HepG2 (cell line): ENCODE measurements around the gene PAQR7. TPM values are rescaled to one million over a fixed set of nuclear protein-coding genes. Genes with fewer than 3 reads are reported as not detected.

Experiments used
- GATAD2A ChIP-seq: IDR thresholded peaks from 2 replicates; pipeline ENCODE4 v1.6.1; 2016
- GPN1 ChIP-seq: sonication (generic); formaldehyde crosslinking; IDR thresholded peaks from 2 replicates; pipeline ENCODE4 v1.5.1; 2020; ENCODE audit warnings: missing genetic modification reagents, borderline replicate concordance
- HES4 ChIP-seq: sonication (generic); formaldehyde crosslinking; IDR thresholded peaks from 2 replicates; pipeline ENCODE4 v1.9.0; 2021; ENCODE audit warnings: mild to moderate bottlenecking, missing genetic modification reagents, borderline replicate concordance
- HMG20A ChIP-seq: IDR thresholded peaks from 2 replicates; pipeline ENCODE4 v1.6.1; 2016; ENCODE audit warnings: borderline replicate concordance
- PCBP1 ChIP-seq: fragments of 200-400 bp; formaldehyde crosslinking; IDR thresholded peaks from 2 replicates; pipeline ENCODE4 v1.6.1; 2017; ENCODE audit warnings: mild to moderate bottlenecking, low read depth, low read length, borderline replicate concordance
- POGZ ChIP-seq: sonication (generic); formaldehyde crosslinking; IDR thresholded peaks from 2 replicates; pipeline ENCODE4 v1.4.0; 2020; ENCODE audit warnings: mild to moderate bottlenecking, missing genetic modification reagents
- SALL1 ChIP-seq: sonication (generic); formaldehyde crosslinking; IDR thresholded peaks from 2 replicates; pipeline ENCODE4 v1.8.0; 2022; ENCODE audit warnings: mild to moderate bottlenecking, missing genetic modification reagents
- SNAPC2 ChIP-seq: sonication (generic); formaldehyde crosslinking; IDR thresholded peaks from 2 replicates; pipeline ENCODE4 v1.8.1; 2022; ENCODE audit warnings: mild to moderate bottlenecking, missing genetic modification reagents
- TCF7L2 ChIP-seq: IDR thresholded peaks from 2 replicates; pipeline ENCODE4 v1.6.1; 2011; ENCODE audit warnings: mild to moderate bottlenecking, low read depth, low read length, moderate library complexity
- THAP11 ChIP-seq: IDR thresholded peaks from 2 replicates; pipeline ENCODE4 v1.6.1; 2016; ENCODE audit warnings: missing biosample characterization, missing genetic modification reagents
- THYN1 ChIP-seq: sonication (generic); formaldehyde crosslinking; IDR thresholded peaks from 2 replicates; pipeline ENCODE4 v1.8.1; 2023; ENCODE audit warnings: low read depth, mild to moderate bottlenecking, moderate library complexity, missing genetic modification reagents, borderline replicate concordance
- ZC3H4 ChIP-seq: sonication (generic); formaldehyde crosslinking; IDR thresholded peaks from 2 replicates; pipeline ENCODE4 v1.4.0; 2020; ENCODE audit warnings: missing genetic modification reagents, borderline replicate concordance
- ZFP36L1 ChIP-seq: sonication (generic); formaldehyde crosslinking; IDR thresholded peaks from 2 replicates; pipeline ENCODE4 v1.8.0; 2022; ENCODE audit warnings: mild to moderate bottlenecking, missing genetic modification reagents, moderate library complexity
- ZMYM2 ChIP-seq: sonication (generic); formaldehyde crosslinking; IDR thresholded peaks from 2 replicates; pipeline ENCODE4 v1.8.0; 2022; ENCODE audit warnings: mild to moderate bottlenecking, missing genetic modification reagents
- ZNF556 ChIP-seq: sonication (generic); formaldehyde crosslinking; IDR thresholded peaks from 2 replicates; pipeline ENCODE4 v1.4.0; 2020; ENCODE audit warnings: mild to moderate bottlenecking, missing genetic modification reagents, borderline replicate concordance
- ZNF558 ChIP-seq: sonication (generic); formaldehyde crosslinking; IDR thresholded peaks from 2 replicates; pipeline ENCODE4 v1.9.0; 2022; ENCODE audit warnings: mild to moderate bottlenecking, missing genetic modification reagents, borderline replicate concordance
- ZNF577 ChIP-seq: sonication (generic); formaldehyde crosslinking; IDR thresholded peaks from 2 replicates; pipeline ENCODE4 v1.4.0; 2020; ENCODE audit warnings: mild to moderate bottlenecking, low read depth, missing genetic modification reagents, borderline replicate concordance
- ZNF605 ChIP-seq: sonication (generic); formaldehyde crosslinking; IDR thresholded peaks from 2 replicates; pipeline ENCODE4 v1.8.0; 2022; ENCODE audit warnings: mild to moderate bottlenecking, missing genetic modification reagents
- ZNF678 ChIP-seq: sonication (generic); formaldehyde crosslinking; IDR thresholded peaks from 2 replicates; pipeline ENCODE4 v1.4.0; 2020; ENCODE audit warnings: mild to moderate bottlenecking, missing genetic modification reagents
- polyA plus RNA-seq, 8 experiments: library from polyadenylated mRNA; depleted of rRNA in 3 of 8; stranded (reverse) in 7 of 8; unstranded in 1 of 8; fragments of >200 nt; fragmentation: Illumina TruSeq in 4 of 8; extraction: Trizol in 4 of 8; gene quantifications; 2 replicates each; pipeline versions ENCODE4 v1.2.1 to v1.2.3, GENCODE V29; 2011 to 2016; ENCODE audit warnings: low read depth in 4 of 8, missing spikeins in 1 of 8, mixed read lengths in 1 of 8; ENCODE audit not compliant: insufficient read depth in 1 of 8
- total RNA-seq, 5 experiments: library from RNA; depleted of rRNA; stranded (reverse); fragments of >200 nt; fragmentation: Illumina TruSeq; extraction: Trizol; gene quantifications; 2 replicates each; pipeline ENCODE4 v1.2.3, GENCODE V29; 2016; ENCODE audit warnings: low read depth in 1 of 5
- TF ChIP-seq, protein P1 (sequence below): sonication (generic); formaldehyde crosslinking; IDR thresholded peaks from 2 replicates; pipeline ENCODE4 v1.4.0; 2020; ENCODE audit warnings: missing genetic modification reagents, borderline replicate concordance
- TF ChIP-seq, protein P2 (sequence below): fragments of 450-650 bp; IDR thresholded peaks from 2 replicates; pipeline ENCODE4 v1.6.1; 2017
- TF ChIP-seq, protein P3 (sequence below): sonication (generic); formaldehyde crosslinking; IDR thresholded peaks from 2 replicates; pipeline ENCODE4 v1.4.0; 2020; ENCODE audit warnings: missing genetic modification reagents
- TF ChIP-seq, protein P4 (sequence below): sonication (generic); formaldehyde crosslinking; conservative IDR thresholded peaks from 2 replicates; pipeline ENCODE4 v1.8.1; 2023; ENCODE audit warnings: missing genetic modification reagents

Gene PAQR7
- total and polyA plus RNA-seq, 2 of the 13 experiments (the other 11 are each of a cell fraction or from before 2014, with no cell fraction given): 13.2 to 16.6 TPM

DNA sequence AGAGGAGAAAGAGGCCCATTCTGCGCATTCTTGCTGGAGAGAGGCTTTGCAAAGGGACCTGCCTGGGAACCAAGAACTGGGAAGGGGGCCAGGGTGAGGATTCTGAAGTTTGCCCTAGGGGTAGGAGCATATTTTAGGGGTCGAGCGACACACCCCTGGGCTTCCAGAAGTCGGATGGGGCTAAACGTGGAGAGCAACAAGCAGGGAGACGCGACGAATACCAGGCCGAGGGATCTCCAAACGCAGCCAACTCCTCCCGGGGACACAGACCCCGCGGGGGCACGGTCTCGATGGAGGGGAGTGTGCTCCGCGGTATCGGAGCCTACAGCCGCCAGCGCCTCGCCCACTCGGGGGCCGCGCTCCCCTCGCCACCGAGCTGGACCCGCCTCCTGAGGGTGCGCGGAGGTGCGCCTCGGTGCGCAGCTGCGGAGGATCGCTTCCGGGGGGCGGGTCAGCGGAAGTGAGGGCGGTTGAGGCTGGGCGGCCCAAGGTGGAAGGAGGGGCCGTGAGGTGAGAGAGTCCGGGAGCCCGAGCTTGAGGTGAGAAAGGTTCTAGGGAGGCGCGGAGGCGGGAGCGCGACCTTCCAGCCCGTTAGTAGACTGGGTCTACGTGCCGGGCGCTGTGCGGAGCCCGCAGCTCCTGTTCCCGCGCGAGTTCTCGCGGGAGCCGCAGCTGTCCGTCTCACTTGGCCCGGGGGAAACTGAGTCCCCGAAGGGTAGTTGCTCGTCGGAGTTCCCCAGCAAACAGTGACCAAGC lies 55.8 kb downstream of the PAQR7 start, which contains the start of gene MTFR1L (continued):
- TF ChIP-seq HES4 (CRISPR knock-in tag) (peak; percentile 65; the same call in 1 of the 2 replicates), ZNF577 (CRISPR knock-in tag) (no peak), THYN1 (CRISPR knock-in tag) (no peak), SALL1 (peak; percentile 90), THAP11 (CRISPR knock-in tag) (peak; percentile 93), GATAD2A (CRISPR knock-in tag) (peak; percentile 52), GPN1 (no peak; the same call in 1 of the 2 replicates), ZNF556 (CRISPR knock-in tag) (no peak), HMG20A (CRISPR knock-in tag) (peak; percentile 46; the same call in 1 of the 2 replicates), ZFP36L1 (CRISPR knock-in tag) (no peak), POGZ (CRISPR knock-in tag) (peak; percentile 73), ZNF558 (0 out of 2 replicates have a peak, but pooled peaks have one; percentile 87), PCBP1 (no peak), SNAPC2 (no peak), ZNF678 (CRISPR knock-in tag) (no peak), TCF7L2 (no peak), ZMYM2 (CRISPR knock-in tag) (no peak), ZC3H4 (CRISPR knock-in tag) (no peak), ZNF605 (no peak)
- TF ChIP-seq, protein P1, sequence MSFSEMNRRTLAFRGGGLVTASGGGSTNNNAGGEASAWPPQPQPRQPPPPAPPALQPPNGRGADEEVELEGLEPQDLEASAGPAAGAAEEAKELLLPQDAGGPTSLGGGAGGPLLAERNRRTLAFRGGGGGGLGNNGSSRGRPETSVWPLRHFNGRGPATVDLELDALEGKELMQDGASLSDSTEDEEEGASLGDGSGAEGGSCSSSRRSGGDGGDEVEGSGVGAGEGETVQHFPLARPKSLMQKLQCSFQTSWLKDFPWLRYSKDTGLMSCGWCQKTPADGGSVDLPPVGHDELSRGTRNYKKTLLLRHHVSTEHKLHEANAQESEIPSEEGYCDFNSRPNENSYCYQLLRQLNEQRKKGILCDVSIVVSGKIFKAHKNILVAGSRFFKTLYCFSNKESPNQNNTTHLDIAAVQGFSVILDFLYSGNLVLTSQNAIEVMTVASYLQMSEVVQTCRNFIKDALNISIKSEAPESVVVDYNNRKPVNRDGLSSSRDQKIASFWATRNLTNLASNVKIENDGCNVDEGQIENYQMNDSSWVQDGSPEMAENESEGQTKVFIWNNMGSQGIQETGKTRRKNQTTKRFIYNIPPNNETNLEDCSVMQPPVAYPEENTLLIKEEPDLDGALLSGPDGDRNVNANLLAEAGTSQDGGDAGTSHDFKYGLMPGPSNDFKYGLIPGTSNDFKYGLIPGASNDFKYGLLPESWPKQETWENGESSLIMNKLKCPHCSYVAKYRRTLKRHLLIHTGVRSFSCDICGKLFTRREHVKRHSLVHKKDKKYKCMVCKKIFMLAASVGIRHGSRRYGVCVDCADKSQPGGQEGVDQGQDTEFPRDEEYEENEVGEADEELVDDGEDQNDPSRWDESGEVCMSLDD (CRISPR knock-in tag): no peak
- TF ChIP-seq, protein P2, sequence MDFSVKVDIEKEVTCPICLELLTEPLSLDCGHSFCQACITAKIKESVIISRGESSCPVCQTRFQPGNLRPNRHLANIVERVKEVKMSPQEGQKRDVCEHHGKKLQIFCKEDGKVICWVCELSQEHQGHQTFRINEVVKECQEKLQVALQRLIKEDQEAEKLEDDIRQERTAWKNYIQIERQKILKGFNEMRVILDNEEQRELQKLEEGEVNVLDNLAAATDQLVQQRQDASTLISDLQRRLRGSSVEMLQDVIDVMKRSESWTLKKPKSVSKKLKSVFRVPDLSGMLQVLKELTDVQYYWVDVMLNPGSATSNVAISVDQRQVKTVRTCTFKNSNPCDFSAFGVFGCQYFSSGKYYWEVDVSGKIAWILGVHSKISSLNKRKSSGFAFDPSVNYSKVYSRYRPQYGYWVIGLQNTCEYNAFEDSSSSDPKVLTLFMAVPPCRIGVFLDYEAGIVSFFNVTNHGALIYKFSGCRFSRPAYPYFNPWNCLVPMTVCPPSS: no peak
- TF ChIP-seq, protein P3, sequence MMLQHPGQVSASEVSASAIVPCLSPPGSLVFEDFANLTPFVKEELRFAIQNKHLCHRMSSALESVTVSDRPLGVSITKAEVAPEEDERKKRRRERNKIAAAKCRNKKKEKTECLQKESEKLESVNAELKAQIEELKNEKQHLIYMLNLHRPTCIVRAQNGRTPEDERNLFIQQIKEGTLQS (CRISPR knock-in tag): no peak
- TF ChIP-seq, protein P4, sequence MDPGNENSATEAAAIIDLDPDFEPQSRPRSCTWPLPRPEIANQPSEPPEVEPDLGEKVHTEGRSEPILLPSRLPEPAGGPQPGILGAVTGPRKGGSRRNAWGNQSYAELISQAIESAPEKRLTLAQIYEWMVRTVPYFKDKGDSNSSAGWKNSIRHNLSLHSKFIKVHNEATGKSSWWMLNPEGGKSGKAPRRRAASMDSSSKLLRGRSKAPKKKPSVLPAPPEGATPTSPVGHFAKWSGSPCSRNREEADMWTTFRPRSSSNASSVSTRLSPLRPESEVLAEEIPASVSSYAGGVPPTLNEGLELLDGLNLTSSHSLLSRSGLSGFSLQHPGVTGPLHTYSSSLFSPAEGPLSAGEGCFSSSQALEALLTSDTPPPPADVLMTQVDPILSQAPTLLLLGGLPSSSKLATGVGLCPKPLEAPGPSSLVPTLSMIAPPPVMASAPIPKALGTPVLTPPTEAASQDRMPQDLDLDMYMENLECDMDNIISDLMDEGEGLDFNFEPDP (CRISPR knock-in tag): no peak
